GM19324 (cell line): ENCODE results near the gene CCDC87.
"Not testable (repeated sequence)": the region's sequence is repeated elsewhere in the genome, so short reads cannot be mapped to it uniquely, and the experiment has no call there.

ENCODE experiments used
- ATAC-seq: cut with Tn5 transposase; IDR thresholded peaks from one replicate; pipeline ENCODE4 v1.9.1; 2021; ENCODE audit warnings: mild to moderate bottlenecking, moderate library complexity; ENCODE audit not compliant: unreplicated experiment, low FRiP score

Gene CCDC87

GRCh38 chr11:66559142-66559865 is 33.6 kb downstream of the CCDC87 start:
- ATAC-seq: no peak

GRCh38 chr11:66557733-66558326 is 35.0 kb downstream of the CCDC87 start:
- no peak for ATAC-seq

GRCh38 chr11:66556086-66556485 is 36.8 kb downstream of the CCDC87 start:
- ATAC-seq: no peak

- no peak for ATAC-seq
Observed at GRCh38 chr11:66555416-66555815, 37.4 kb downstream of the CCDC87 start.

- no peak for ATAC-seq
Observed at GRCh38 chr11:66554602-66555001, 38.3 kb downstream of the CCDC87 start.

GRCh38 chr11:66550887-66551286 is 42.0 kb downstream of the CCDC87 start:
- ATAC-seq: no peak

GRCh38 chr11:66549696-66550095 is 43.2 kb downstream of the CCDC87 start:
- no peak for ATAC-seq

GRCh38 chr11:66548774-66549630 is 43.9 kb downstream of the CCDC87 start:
- no peak for ATAC-seq

- ATAC-seq: no peak
Observed at GRCh38 chr11:66548041-66548440, 44.8 kb downstream of the CCDC87 start.

- ATAC-seq: no peak
Observed at GRCh38 chr11:66547662-66548009, 45.2 kb downstream of the CCDC87 start.

- no peak for ATAC-seq
Observed at GRCh38 chr11:66546966-66547661, 45.7 kb downstream of the CCDC87 start.

- ATAC-seq: no peak
Observed at GRCh38 chr11:66546368-66546965, 46.4 kb downstream of the CCDC87 start, which contains the start of gene ACTN3. Gene ACTN3, plus strand, starts transcription at chr11:66546903. Its CDS starts 35 bp downstream, at chr11:66546938.

GRCh38 chr11:66545701-66546367 is 47.0 kb downstream of the CCDC87 start, which contains the start of gene ZDHHC24:
Gene ZDHHC24, minus strand, starts transcription at chr11:66546048. Its CDS starts 45 bp downstream, at chr11:66546003.
- ATAC-seq: peak; percentile 90

- ATAC-seq: not testable (repeated sequence)
Observed at GRCh38 chr11:66544952-66545351, 47.9 kb downstream of the CCDC87 start.

- no peak for ATAC-seq
Observed at GRCh38 chr11:66543263-66544107, 49.4 kb downstream of the CCDC87 start.

GRCh38 chr11:66542362-66542761 is 50.5 kb downstream of the CCDC87 start:
- no peak for ATAC-seq

GRCh38 chr11:66541892-66542291 is 51.0 kb downstream of the CCDC87 start:
- no peak for ATAC-seq

- not testable (repeated sequence) for ATAC-seq
Observed at GRCh38 chr11:66540598-66540997, 52.3 kb downstream of the CCDC87 start.
